K562 (cell line): ENCODE data around the gene ZNF689. TPM values are rescaled to one million over a fixed set of nuclear protein-coding genes. Genes with fewer than 3 reads are reported as not detected.

Experiments
- DDX20 ChIP-seq: fragments of 450-650 bp; IDR thresholded peaks from 2 replicates; pipeline ENCODE4 v1.6.1; 2016; ENCODE audit warnings: missing genetic modification characterization, low read depth, mild to moderate bottlenecking, missing compliant biosample characterization, moderate library complexity
- ELF2 ChIP-seq: fragments of 250-450 bp; sonication (Bioruptor Pico); IDR thresholded peaks from 2 replicates; pipeline ENCODE4 v1.5.0; 2021; ENCODE audit warnings: mild to moderate bottlenecking
- ESRRA ChIP-seq: fragments of 450-650 bp; IDR thresholded peaks from 2 replicates; pipeline ENCODE4 v1.6.1; 2014; ENCODE audit warnings: low read depth, mild to moderate bottlenecking, moderate library complexity, borderline replicate concordance
- ETV5 ChIP-seq: sonication (generic); formaldehyde crosslinking; IDR thresholded peaks from 2 replicates; pipeline ENCODE4 v1.4.0; 2020; ENCODE audit warnings: low read depth, mild to moderate bottlenecking, missing genetic modification reagents
- MBD2 ChIP-seq: sonication (generic); IDR thresholded peaks from 2 replicates; pipeline ENCODE4 v1.6.1; 2016; ENCODE audit warnings: low read depth, borderline replicate concordance
- MCM3 ChIP-seq: fragments of 450-650 bp; IDR thresholded peaks from 2 replicates; pipeline ENCODE4 v1.6.1; 2016
- MYC ChIP-seq, 2 experiments: fragments of 250-450 bp in 1 of 2; sonication (Bioruptor Pico) in 1 of 2; IDR thresholded peaks; 2 replicates each; pipeline versions ENCODE4 v1.5.1 to v1.6.1; 2012 to 2021; ENCODE audit warnings: low read depth in 2 of 2, borderline replicate concordance in 1 of 2, improper control_type of control experiment in 1 of 2, low read length in 1 of 2, mild to moderate bottlenecking in 1 of 2, moderate library complexity in 1 of 2
- NEUROD1 ChIP-seq: fragments of 150-350 bp; IDR thresholded peaks from 2 replicates; pipeline ENCODE4 v1.6.1; 2014; ENCODE audit warnings: borderline replicate concordance, low read length, low read depth; ENCODE audit not compliant: partially characterized antibody
- PPARD ChIP-seq: fragments of 250-450 bp; sonication (Bioruptor Pico); IDR thresholded peaks from 2 replicates; pipeline ENCODE4 v1.8.0; 2022; ENCODE audit warnings: inconsistent platforms, mild to moderate bottlenecking, moderate library complexity
- STAT5A ChIP-seq: IDR thresholded peaks from 2 replicates; pipeline ENCODE4 v1.6.1; 2012; ENCODE audit warnings: low read length, inconsistent platforms, borderline replicate concordance
- THRAP3 ChIP-seq: fragments of 450-650 bp; IDR thresholded peaks from 2 replicates; pipeline ENCODE4 v1.6.1; 2016; ENCODE audit warnings: mild to moderate bottlenecking, inconsistent platforms, borderline replicate concordance
- ZBTB8A ChIP-seq: fragments of 450-650 bp; IDR thresholded peaks from 2 replicates; pipeline ENCODE4 v1.6.1; 2018; ENCODE audit warnings: mild to moderate bottlenecking, moderate library complexity; ENCODE audit not compliant: partially characterized antibody
- polyA plus RNA-seq, 8 experiments: library from polyadenylated mRNA; depleted of rRNA in 4 of 8; stranded (reverse) in 5 of 8; unstranded in 3 of 8; fragments of >200 nt; fragmentation: Nextera tagmentation in 2 of 8; fragmentation: Illumina TruSeq in 1 of 8; extraction: Ambion mirVana in 2 of 8; extraction: Trizol in 1 of 8; gene quantifications; 2 replicates each; pipeline versions ENCODE4 v1.2.1 to v1.2.3, GENCODE V29; 2011 to 2014; ENCODE audit warnings: inconsistent platforms in 1 of 8, missing spikeins in 1 of 8
- total RNA-seq, 7 experiments: library from RNA; depleted of rRNA in 6 of 7; stranded (reverse); fragments of >200 nt in 6 of 7; fragmentation: Illumina TruSeq in 2 of 7; extraction: Trizol in 2 of 7; gene quantifications; 2 replicates each; pipeline versions ENCODE4 v1.2.1 to v1.2.3, GENCODE V29; 2011 to 2021; ENCODE audit warnings: low replicate concordance in 1 of 7
- TF ChIP-seq, protein P1 (sequence below), 2 experiments: fragments of 450-650 bp in 1 of 2; sonication (generic) in 1 of 2; formaldehyde crosslinking in 1 of 2; IDR thresholded peaks in 1 of 2; conservative IDR thresholded peaks in 1 of 2; 2 replicates each; pipeline versions ENCODE4 v1.6.1 to v1.8.1; 2016 to 2023; ENCODE audit warnings: mild to moderate bottlenecking in 2 of 2, moderate library complexity in 2 of 2, inconsistent platforms in 1 of 2, missing genetic modification reagents in 1 of 2
- TF ChIP-seq, protein P2 (sequence below): sonication (generic); formaldehyde crosslinking; IDR thresholded peaks from 2 replicates; pipeline ENCODE4 v1.8.0; 2022; ENCODE audit warnings: missing genetic modification reagents, mild to moderate bottlenecking, borderline replicate concordance
- TF ChIP-seq, protein P3 (sequence below): fragments of 250-450 bp; sonication (Bioruptor Pico); IDR thresholded peaks from 2 replicates; pipeline ENCODE4 v1.4.0; 2020; ENCODE audit warnings: mild to moderate bottlenecking, moderate library complexity
- TF ChIP-seq, protein P4 (sequence below): fragments of 250-450 bp; sonication (Bioruptor Pico); IDR thresholded peaks from 2 replicates; pipeline ENCODE4 v1.5.0; 2021; ENCODE audit warnings: mild to moderate bottlenecking, moderate library complexity

ZNF689 gene
- total and polyA plus RNA-seq, 9 of the 15 experiments (the other 6 are each of a cell fraction or from before 2014, with no cell fraction given) = 5.4 to 15.4 (median 10.8) TPM

DNA sequence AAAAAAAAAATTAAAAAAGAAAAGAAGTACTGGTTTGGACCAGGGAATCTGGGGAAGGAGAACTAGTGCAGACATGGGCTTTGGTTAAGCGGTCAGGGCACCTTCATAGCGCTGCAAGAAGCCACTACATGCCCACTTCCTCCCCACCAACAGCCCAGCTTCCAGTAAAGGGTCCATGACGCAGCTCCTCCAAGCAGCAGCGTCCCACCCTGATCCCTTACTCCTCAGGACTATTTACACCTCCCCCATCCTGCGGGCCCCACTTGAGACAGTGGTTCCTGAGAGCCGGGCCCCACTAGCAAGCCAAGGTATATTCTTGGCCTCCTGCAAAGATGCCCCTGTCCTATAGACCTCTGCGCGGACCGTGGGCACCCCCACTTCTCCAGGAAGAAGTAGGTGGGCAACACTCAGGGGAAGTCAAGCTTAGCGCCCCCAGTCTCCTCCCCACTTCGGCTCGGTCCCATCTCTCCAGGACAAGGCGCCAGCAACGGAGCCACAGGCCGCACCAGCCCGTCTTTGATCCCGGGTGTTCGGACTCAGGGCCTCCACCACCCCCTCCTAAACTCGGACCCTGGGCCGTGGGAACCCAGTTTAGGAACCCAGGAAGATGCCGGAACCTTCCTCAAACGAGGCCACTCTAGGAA is 39.7 kb upstream of the ZNF689 start (continued):
- no peak for TF ChIP-seq NEUROD1
- TF ChIP-seq DDX20 = no peak
- no peak for TF ChIP-seq ELF2
- no peak for TF ChIP-seq MBD2
- TF ChIP-seq ETV5 = no peak
- TF ChIP-seq, protein P1, sequence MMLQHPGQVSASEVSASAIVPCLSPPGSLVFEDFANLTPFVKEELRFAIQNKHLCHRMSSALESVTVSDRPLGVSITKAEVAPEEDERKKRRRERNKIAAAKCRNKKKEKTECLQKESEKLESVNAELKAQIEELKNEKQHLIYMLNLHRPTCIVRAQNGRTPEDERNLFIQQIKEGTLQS (IDR thresholded peaks at IDR 0.05) = no peak
- TF ChIP-seq, protein P1 (CRISPR knock-in tag; conservative IDR thresholded peaks at IDR 0.05) = no peak
- TF ChIP-seq MCM3 = no peak
- TF ChIP-seq PPARD = no peak
- TF ChIP-seq, protein P2, sequence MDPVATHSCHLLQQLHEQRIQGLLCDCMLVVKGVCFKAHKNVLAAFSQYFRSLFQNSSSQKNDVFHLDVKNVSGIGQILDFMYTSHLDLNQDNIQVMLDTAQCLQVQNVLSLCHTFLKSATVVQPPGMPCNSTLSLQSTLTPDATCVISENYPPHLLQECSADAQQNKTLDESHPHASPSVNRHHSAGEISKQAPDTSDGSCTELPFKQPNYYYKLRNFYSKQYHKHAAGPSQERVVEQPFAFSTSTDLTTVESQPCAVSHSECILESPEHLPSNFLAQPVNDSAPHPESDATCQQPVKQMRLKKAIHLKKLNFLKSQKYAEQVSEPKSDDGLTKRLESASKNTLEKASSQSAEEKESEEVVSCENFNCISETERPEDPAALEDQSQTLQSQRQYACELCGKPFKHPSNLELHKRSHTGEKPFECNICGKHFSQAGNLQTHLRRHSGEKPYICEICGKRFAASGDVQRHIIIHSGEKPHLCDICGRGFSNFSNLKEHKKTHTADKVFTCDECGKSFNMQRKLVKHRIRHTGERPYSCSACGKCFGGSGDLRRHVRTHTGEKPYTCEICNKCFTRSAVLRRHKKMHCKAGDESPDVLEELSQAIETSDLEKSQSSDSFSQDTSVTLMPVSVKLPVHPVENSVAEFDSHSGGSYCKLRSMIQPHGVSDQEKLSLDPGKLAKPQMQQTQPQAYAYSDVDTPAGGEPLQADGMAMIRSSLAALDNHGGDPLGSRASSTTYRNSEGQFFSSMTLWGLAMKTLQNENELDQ (CRISPR knock-in tag) = no peak
- TF ChIP-seq, protein P3, sequence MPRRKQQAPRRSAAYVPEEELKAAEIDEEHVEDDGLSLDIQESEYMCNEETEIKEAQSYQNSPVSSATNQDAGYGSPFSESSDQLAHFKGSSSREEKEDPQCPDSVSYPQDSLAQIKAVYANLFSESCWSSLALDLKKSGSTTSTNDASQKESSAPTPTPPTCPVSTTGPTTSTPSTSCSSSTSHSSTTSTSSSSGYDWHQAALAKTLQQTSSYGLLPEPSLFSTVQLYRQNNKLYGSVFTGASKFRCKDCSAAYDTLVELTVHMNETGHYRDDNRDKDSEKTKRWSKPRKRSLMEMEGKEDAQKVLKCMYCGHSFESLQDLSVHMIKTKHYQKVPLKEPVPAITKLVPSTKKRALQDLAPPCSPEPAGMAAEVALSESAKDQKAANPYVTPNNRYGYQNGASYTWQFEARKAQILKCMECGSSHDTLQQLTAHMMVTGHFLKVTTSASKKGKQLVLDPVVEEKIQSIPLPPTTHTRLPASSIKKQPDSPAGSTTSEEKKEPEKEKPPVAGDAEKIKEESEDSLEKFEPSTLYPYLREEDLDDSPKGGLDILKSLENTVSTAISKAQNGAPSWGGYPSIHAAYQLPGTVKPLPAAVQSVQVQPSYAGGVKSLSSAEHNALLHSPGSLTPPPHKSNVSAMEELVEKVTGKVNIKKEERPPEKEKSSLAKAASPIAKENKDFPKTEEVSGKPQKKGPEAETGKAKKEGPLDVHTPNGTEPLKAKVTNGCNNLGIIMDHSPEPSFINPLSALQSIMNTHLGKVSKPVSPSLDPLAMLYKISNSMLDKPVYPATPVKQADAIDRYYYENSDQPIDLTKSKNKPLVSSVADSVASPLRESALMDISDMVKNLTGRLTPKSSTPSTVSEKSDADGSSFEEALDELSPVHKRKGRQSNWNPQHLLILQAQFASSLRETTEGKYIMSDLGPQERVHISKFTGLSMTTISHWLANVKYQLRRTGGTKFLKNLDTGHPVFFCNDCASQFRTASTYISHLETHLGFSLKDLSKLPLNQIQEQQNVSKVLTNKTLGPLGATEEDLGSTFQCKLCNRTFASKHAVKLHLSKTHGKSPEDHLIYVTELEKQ (CRISPR knock-in tag) = no peak
- peak; percentile 100 for TF ChIP-seq THRAP3
- TF ChIP-seq, protein P4, sequence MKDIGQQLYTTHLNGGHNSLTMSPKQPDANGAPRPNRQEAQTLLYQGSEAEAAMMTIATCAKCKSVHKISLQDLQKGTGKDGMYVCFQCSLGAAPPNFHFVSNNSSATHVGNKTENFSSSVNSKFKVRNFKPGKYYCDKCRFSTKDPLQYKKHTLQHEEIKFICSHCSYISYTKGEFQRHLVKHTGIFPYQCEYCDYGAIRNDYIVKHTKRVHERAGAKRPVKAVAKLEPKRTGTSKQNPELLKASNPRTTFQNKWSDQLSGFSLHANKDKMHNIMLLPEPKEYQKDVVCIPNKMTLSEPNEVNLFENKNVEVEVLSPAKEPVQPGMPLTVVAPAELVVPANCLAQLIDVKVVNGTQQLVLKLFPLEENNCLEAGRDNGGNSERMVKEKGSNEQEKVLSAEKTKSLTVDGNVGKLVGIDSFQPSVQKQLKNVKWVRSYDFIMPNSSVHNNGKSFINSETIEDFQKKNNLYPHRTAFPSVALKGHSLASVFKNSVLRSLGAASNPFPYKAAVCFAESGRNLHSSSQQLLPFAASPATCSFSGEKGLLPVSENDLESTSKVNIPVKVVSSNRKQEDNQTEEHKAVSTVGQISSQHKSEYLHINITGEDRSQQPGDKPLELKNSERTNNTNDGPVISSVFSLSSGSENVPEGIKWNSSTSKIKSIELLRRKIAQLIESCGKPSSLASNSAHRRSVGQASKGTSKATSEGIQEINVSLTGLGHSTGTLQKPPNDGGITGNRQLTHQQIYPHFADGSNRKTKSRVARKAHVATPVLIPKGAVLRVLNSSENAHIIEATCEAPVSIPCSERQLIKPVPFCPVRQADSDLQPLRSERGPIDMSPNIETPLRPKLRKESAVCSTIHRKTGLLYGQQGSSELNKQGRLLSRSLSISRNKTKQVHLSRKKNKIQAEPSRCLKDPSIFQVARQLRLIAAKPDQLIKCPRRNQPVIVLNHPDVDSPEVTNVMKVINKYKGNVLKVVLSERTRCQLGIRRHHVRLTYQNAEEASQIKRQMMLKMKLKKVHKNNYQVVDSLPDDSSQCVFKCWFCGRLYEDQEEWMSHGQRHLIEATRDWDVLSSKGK (CRISPR knock-in tag) = no peak
- no peak for TF ChIP-seq ZBTB8A
- TF ChIP-seq MYC (IDR thresholded peaks at IDR 0.05; ENCODE audit: low read depth, low read length) = no peak
- TF ChIP-seq MYC (CRISPR knock-in tag; IDR thresholded peaks at IDR 0.05; ENCODE audit: borderline replicate concordance, low read depth) = no peak
- TF ChIP-seq ESRRA = no peak
- TF ChIP-seq STAT5A = no peak
